Spleen (tissue), 3 donors: Measurements from ENCODE around the gene SMIM10L2A.

Source experiments
- POLR2A ChIP-seq, 3 donors: fragments of 450-650 bp; IDR thresholded peaks; one replicate each; pipeline ENCODE4 v1.5.1; 2017; ENCODE audit warnings: antibody characterized with exemption in 3 of 3, mild to moderate bottlenecking in 1 of 3
- POLR2AphosphoS5 ChIP-seq, 3 donors: sonication (generic); formaldehyde crosslinking; IDR thresholded peaks; one replicate each; pipeline ENCODE4 v1.5.1; 2017; ENCODE audit warnings: antibody characterized with exemption in 3 of 3

DNA sequence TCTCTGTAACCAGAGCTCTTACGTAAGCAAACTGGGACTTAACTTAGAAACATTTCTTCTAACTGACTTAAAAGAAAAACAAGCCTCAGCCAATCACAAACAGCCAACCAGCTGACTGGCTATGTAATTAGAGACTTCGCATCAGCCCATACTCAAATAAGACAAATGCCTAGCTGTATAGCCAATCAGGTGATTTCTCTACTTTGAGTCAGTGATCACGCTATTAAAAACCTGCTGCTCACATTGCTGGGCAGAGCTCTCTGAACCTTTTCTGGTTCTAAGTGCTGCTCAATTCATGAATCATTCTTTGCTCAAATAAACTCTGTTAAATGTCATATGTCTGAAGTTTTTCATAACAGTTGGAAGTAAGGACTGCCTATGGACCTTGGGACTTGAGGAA is 9.9 kb upstream of the SMIM10L2A start:
- TF ChIP-seq POLR2AphosphoS5 (IDR thresholded peaks at IDR 0.05) (no peak), POLR2A (IDR thresholded peaks at IDR 0.05) (no peak)
